Tibial artery (tissue), 4 donors: ENCODE measurements around the gene RSPH9.

ENCODE experiments used
- DNase-seq, 2 donors: peaks; one replicate each; pipeline ENCODE4 v3.0.0-alpha.2; 2019
- H3K27ac ChIP-seq, 2 donors: fragments of 200-600 bp; sonication (generic) in 1 of 2; 1 replicate in 1 of 2; 2 replicates in 1 of 2; pipeline ENCODE4 v1.5.1; 2018 to 2019; ENCODE audit warnings: mild to moderate bottlenecking in 1 of 2
- H3K27me3 ChIP-seq, 2 donors: fragments of 200-600 bp; sonication (generic) in 1 of 2; one replicate each; pipeline versions ENCODE4 v1.5.1 to v1.6.0; 2016 to 2019
- H3K36me3 ChIP-seq, 3 donors: fragments of 200-600 bp; sonication (generic) in 2 of 3; one replicate each; pipeline ENCODE4 v1.5.1; 2016 to 2019; ENCODE audit warnings: mild to moderate bottlenecking in 2 of 3
- H3K4me1 ChIP-seq, 4 donors: fragments of 200-600 bp; sonication (generic) in 2 of 4; 1 replicate in 3 of 4; 2 replicates in 1 of 4; pipeline ENCODE4 v1.5.1; 2016 to 2019
- H3K4me3 ChIP-seq, 2 donors: fragments of 200-600 bp; sonication (generic) in 1 of 2; 1 replicate in 1 of 2; 2 replicates in 1 of 2; pipeline ENCODE4 v1.5.1; 2018 to 2019; ENCODE audit warnings: mild to moderate bottlenecking in 2 of 2
- H3K9me3 ChIP-seq, 3 donors: fragments of 200-600 bp; sonication (generic) in 1 of 3; one replicate each; pipeline ENCODE4 v1.5.1; 2016 to 2019
- CTCF ChIP-seq, 2 experiments: fragments of 200-600 bp in 1 of 2; fragments of 450-650 bp in 1 of 2; IDR thresholded peaks; one replicate each; pipeline ENCODE4 v1.5.1; 2017 to 2019; ENCODE audit warnings: antibody characterized with exemption in 2 of 2, mild to moderate bottlenecking in 1 of 2, moderate library complexity in 1 of 2
- intact Hi-C: fragments of 100-400 bp; cut with DNase I; formaldehyde crosslinking; loops from one replicate; pipeline ENCODE4 v1.15.0; 2023; ENCODE audit warnings: low total_unique reads

RSPH9 gene

GRCh38 chr6:43670623-43670986 is 25.8 kb downstream of the RSPH9 start:
- H3K4me1 ChIP-seq = peaks cover 0 to 44% (median 33%) of the 10 kb centered on the region in 4 donors
- H3K4me3 ChIP-seq = no peak overlapping the region
- no peak for DNase-seq
- H3K27me3 ChIP-seq = no peaks in the 10 kb centered on the region
- peaks cover 40 to 55% (median 48%) of the 10 kb centered on the region in 3 donors for H3K36me3 ChIP-seq
- no peak for TF ChIP-seq CTCF (IDR thresholded peaks at IDR 0.05)
- H3K9me3 ChIP-seq = no peaks in the 10 kb centered on the region
- intact Hi-C loops = no loop called here
- peak overlapping the region; percentile 63 to 74 for H3K27ac ChIP-seq

GRCh38 chr6:43671011-43671800 is 26.4 kb downstream of the RSPH9 start:
- intact Hi-C loops = no loop called here
- no peak for TF ChIP-seq CTCF (IDR thresholded peaks at IDR 0.05)
- Histone ChIP-seq H3K9me3 (no peaks in the 10 kb centered on the region), H3K27ac (peak overlapping the region in 1 of 2 donors; percentile 74), H3K4me1 (peaks cover 0 to 44% (median 33%) of the 10 kb centered on the region in 4 donors), H3K4me3 (no peak overlapping the region), H3K27me3 (no peaks in the 10 kb centered on the region), H3K36me3 (peaks cover 43 to 61% (median 54%) of the 10 kb centered on the region in 3 donors)
- no peak for DNase-seq

GRCh38 chr6:43671801-43672690 is 27.2 kb downstream of the RSPH9 start:
- peaks cover 0 to 43% (median 33%) of the 10 kb centered on the region in 4 donors for H3K4me1 ChIP-seq
- no peak overlapping the region for H3K27ac ChIP-seq
- TF ChIP-seq CTCF (IDR thresholded peaks at IDR 0.05) = no peak
- peaks cover 52 to 69% (median 62%) of the 10 kb centered on the region in 3 donors for H3K36me3 ChIP-seq
- no peak overlapping the region for H3K4me3 ChIP-seq
- no peaks in the 10 kb centered on the region for H3K27me3 ChIP-seq
- DNase-seq = no peak
- H3K9me3 ChIP-seq = no peaks in the 10 kb centered on the region
- intact Hi-C loops = no loop called here

- H3K27me3 ChIP-seq = no peaks in the 10 kb centered on the region
- peaks cover 0 to 28% (median 19%) of the 10 kb centered on the region in 4 donors for H3K4me1 ChIP-seq
- DNase-seq = no peak
- H3K36me3 ChIP-seq = peaks cover 67 to 84% (median 77%) of the 10 kb centered on the region in 3 donors
- H3K9me3 ChIP-seq = no peaks in the 10 kb centered on the region
- TF ChIP-seq CTCF (IDR thresholded peaks at IDR 0.05) = no peak
- intact Hi-C loops = no loop called here
- H3K27ac ChIP-seq = no peak overlapping the region
- H3K4me3 ChIP-seq = no peak overlapping the region
Measured at GRCh38 chr6:43673444-43674084, 28.7 kb downstream of the RSPH9 start.

GRCh38 chr6:43674291-43674690 is 29.5 kb downstream of the RSPH9 start:
- no peaks in the 10 kb centered on the region for H3K9me3 ChIP-seq
- H3K27ac ChIP-seq = no peak overlapping the region
- H3K4me3 ChIP-seq = no peak overlapping the region
- no peak for TF ChIP-seq CTCF (IDR thresholded peaks at IDR 0.05)
- peaks cover 0 to 20% (median 12%) of the 10 kb centered on the region in 4 donors for H3K4me1 ChIP-seq
- no peak for DNase-seq
- H3K36me3 ChIP-seq = peaks cover 68 to 92% (median 84%) of the 10 kb centered on the region in 3 donors
- no peaks in the 10 kb centered on the region for H3K27me3 ChIP-seq
- intact Hi-C loops = no loop called here
